HG03135 (cell line): ENCODE measurements around the gene ZNF277.

ENCODE experiments used
- ATAC-seq: cut with Tn5 transposase; IDR thresholded peaks from one replicate; pipeline ENCODE4 v1.9.1; 2021; ENCODE audit warnings: mild to moderate bottlenecking, moderate library complexity; ENCODE audit not compliant: unreplicated experiment

Gene ZNF277

DNA sequence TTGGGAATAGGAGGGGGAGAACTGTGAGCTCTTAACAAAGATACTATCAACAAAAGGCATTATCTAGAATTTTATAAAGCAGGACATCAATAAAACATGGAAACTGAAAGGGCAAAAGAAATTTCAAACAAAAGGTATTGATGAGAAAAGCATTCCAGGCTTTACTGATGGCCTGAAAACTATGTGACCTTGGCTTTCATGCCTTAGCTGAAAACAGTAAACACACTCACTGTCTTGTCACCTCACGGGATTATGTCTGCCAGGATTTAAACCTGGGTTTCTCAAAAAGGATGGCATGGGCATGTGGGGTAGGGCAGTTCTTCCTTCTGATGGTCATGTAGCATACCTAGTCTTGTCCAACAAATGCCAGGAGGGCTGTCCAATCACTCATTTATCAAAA is 23.2 kb upstream of the ZNF277 start:
- ATAC-seq: no peak

DNA sequence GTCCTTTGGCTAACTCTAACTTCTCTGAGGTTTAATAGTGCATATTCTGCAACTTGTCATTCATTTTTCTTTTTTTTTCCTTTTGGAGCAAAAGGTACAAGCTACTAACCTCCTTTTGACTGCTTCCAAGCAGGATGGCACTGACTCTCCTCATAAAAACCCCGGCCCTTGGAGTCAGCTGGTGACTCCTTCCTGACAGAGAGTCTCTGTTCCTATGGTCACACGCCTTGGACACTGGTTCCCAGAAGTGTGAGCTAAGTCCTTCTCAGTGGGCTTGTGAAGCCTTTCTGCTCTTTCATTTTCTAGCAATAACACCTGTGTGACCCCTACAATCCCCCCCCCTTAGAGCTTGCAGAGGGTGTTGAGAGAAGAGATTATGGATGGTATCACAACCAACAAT is 22.0 kb upstream of the ZNF277 start:
- no peak for ATAC-seq

DNA sequence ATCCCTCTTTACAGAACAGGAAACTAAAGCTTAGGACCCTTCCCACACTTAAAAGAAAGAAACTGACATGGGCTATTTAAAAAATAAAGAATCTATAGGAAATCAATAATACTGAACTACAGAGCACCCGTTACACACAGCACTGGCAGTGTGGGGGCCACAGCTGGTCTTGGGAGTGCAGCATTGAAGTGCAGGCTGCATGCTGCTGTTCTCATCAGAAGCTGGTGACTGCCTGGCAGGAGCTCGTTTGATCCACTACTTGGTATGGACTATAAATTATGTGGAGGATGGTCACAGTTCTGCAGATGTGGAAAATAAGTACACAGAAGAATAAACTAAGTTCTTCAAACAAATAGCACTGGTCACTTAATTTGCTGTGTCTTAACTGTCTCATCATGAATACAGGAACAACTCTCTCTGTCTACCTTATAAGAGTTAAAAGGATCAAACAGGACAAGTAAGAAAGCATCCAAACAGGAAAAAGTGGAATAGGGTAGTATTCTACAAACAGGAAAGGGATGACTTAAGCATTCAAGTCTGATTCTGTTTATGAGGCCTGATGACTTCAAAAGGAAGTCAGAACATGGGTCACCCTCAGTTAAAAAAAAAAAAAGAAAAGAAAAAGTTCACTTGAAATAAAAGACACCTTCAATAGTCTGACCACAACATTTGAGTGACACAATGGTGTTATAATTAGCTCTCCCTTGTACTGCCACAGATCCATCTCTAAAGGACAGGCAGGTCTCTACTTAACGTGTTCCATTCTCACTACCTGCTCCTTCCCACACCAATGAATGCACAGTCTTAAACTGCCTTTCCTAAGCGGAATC is 21.3 kb upstream of the ZNF277 start:
- ATAC-seq: no peak

DNA sequence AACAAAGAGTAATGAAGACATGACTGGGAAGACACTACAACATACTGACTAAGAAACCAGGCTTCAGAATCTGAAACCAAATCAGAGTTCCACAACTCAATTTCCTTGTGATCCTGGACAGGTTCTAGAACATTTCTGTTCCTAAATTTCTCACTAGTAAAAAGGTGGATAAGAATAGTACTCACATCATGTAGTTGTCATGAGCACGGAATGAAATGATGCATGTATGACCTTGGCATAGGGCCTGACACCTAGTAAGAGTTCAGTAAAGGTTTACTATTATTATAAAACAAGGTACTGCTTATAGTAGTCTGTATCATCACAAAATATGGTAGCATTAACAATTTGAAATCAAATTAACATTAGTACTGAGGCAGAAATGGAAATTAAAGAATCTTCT is 20.2 kb upstream of the ZNF277 start:
- no peak for ATAC-seq

DNA sequence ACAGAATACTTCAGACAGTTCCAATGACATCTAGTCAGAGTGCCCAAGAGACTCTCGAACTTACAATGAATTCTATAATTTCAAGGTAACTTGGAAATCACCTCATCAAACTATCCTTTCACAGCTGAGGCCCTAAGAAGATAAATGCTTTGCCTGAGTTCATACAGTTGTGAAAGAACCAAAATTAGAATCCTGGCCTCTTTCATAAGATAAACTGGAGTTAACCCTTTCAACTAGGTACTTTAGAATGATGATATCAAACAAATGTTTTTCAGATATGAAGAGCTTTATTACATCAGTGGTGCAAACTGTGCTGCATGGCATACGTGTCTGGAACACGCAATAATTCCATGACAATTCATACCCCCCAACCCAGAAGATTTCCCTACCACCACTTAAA is 18.2 kb upstream of the ZNF277 start:
- ATAC-seq: no peak

DNA sequence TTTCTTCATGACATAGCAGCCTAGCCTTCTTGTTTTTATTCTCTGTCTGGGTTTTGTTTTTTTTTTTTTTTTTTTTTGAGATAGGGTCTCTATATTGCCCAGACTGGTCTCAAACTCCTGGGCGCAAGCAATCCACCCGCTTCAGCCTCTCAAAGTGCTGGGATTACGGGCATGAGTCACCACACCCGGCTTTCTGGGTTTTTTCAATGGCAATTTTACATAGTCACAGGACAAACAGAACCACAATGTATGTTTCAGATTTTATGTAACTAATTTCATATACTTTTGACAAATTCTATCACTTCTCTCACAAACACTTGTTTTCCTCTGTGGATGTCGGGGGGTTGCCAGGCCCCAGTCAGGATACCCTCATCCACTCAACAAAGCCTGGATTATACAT is 16.8 kb upstream of the ZNF277 start:
- ATAC-seq: no peak

DNA sequence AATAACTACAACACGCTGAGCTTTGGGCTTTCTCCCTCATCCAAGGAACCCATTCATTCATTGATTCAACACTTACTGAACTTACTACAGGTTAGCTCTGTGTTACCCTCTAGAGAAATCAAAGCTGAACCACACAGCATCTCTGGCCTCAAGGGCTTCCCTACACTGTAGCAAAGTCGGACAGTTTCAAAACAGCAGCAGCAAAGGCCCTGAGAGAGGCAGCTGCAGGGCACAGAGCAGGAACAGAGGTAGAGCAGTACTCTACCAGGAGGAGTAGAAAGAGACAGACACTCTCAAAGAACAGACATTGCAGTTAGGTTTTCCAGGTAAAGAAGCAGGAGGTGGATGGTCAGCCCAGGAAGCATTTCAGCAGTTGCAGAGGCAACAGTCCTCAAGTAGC is 16.4 kb upstream of the ZNF277 start:
- ATAC-seq: no peak

DNA sequence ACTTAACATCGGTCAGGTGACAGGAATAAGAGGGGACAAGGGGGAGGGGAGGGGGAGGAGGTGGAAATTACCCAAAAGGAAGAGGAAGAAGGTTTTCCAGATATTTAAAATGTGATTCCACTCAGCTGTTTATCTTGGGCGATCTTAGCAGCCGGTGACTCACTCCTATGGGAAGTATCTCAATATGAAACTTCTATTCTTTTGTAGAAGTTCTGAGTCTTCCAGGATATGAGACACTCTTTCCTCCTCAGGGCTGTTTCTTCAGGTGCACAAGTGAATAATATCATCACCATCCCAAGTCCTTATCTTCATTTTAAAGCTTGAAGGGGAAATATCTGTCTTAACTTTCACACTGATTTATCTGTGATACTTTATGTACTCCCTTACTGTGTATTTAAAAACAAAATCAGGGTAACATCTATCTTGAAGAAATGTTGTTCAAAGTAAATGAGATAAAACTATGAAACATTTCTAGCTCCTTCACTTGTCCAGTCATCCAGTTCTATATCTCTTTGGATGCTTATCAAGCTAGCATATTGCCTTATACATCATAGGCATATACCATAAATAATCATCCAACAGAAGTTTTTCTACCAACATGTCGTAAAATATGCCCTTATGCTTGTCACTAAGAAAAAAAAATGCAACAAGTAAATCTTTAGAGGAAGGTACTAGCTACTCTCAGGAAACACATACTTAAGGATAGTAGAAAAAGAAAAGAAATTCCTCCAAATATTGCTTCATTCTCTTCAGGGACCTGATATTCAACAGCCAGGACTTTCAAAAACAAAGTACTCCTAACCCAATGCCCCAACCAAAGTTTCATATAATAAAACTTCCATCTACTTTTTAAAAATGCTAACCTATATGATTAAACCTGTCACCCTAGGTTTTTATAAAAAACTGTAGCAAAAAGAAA is 14.0 kb upstream of the ZNF277 start:
- ATAC-seq: no peak

DNA sequence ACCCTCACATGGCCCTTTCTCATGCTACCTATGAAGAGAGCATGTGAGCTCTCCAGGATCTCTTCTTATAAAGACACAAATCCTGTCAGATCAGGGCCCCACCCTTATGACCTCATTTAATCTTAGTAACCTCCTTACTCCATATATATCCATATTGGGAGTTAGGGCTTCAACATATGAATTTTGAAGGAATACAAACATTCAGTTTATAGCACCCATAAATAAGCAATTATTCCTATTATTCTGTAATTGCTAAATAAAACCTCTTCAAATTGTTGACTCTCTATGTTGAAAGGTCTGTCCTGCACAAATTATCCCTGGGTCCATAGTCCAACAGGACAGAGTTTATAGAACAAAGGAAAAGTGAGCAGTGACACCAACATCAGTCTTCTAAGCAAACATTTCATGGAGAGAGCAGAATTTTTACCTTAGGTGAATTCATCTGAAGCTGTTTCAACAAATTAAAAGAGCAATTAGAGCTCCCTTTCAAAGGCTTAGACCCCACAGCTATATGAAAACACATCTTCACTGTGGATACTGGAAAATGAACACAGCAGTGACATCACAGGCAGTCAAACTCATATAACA is 12.5 kb upstream of the ZNF277 start:
- no peak for ATAC-seq

DNA sequence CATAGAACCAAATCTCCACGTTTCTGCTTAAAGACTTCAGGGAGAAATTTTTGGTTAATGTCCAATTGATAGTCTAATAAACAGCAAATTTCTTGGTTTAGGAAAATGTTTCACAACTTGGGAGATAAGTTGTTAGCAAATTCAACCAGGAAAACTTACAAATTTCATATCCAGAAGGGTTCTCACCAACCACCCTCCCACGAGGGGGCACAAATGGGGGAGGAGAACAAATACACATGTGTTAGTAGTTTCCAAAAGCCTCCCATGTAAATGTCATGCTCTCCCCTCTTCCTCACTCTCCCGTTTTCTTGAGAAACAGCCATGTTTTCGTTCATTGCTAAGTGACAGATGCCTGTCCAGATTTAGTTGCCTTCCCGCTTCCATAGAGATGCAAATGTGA is 10.8 kb upstream of the ZNF277 start:
- no peak for ATAC-seq

DNA sequence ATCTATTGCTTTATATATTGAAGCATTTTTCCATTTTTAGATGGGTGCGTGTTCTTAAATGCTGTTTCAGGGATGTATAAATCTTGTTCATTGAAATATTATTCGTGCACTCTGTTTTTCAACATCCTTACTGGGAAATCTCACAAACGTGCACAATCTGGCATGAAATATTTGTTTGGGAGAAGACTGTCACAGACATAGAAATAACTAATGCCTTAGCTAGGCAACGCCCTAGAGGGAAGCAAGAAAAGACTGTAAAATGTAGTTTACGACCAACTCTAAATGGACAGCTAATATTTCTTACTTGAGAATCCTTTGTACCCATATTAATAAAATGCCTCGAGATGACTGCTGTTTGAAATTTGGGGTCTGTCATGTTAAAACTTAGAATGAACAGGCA is 9.2 kb upstream of the ZNF277 start:
- no peak for ATAC-seq

DNA sequence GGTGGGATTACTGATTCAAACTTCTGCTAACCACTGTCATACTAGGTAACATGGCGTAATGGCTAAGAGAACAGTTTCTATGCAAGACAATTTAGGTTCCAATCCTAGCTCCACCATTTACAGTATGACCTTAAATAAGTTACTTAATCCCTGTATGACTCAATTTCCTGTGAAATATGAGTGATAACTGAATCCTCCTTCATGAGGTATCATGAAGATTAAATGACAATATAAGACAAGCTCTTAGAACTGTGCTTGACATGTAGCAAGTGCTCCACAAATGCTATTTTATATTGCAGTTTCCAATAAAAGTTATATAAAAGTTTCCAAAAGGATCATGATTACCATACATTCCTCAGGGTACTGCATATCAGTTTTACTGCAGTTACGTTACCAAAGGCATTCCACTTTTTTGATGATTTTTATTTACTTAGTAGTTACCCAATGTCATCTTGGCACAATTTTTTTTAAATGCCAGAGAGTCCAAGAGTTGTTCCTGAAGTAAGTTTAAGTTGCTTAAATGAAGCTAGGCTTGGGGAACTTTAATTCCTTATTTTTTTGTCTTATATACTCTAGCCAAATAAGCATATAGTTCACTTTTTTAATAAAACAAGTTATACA is 7.3 kb upstream of the ZNF277 start:
- no peak for ATAC-seq

DNA sequence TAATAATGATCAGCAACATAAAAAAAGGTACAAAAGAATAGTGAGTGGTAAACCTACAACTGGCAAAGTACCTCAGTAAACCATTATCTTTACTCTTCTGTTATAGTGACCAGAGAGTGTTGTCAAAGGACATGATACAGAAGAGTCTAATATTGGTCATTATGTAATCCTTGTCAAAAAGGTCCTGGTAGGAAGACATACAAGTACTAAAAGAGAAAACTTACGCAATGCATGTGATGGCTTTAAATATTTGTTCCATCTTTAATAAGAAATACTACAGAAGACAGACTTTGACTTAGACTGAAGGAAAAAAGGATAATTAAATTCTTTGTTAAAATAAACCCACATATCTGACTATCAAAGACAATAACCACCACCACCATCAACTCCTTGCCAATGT is 6.8 kb upstream of the ZNF277 start:
- no peak for ATAC-seq

DNA sequence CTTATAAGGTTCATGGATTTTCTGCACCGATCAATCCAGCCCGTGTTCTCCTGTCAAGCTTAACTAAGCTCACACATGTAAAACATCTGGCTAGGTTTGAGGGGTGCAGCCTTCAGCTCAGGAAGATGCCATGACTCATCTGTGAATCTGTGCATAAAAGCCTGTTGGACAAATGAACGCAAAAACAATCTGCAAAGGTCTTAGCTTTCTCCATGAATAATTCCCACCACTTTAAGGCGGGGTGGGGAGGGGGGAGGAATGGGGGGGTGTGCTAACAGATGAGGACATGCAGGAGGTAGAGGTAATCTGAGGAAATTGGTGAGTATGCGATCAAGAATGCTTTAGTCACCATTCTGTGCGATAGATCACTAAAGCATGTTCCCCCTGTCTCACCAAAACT is 5.1 kb upstream of the ZNF277 start:
- no peak for ATAC-seq

DNA sequence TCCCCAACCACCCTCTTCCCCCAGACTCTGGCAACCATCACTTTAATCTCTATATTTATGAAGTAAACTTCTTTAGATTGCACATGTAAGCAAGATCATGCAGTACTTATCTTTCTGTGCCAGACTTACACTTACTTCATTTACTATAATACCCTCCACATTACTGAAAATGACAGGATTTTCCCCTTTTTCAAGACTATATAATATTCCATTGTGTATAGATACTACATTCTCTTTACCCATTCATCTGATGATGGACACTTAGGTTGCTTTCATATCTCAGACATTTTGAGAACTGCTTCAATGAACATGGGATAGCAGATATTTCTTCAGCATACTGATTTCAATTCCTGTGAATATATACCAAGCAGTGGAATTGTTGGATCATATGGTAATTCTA is 4.7 kb upstream of the ZNF277 start:
- ATAC-seq: no peak

DNA sequence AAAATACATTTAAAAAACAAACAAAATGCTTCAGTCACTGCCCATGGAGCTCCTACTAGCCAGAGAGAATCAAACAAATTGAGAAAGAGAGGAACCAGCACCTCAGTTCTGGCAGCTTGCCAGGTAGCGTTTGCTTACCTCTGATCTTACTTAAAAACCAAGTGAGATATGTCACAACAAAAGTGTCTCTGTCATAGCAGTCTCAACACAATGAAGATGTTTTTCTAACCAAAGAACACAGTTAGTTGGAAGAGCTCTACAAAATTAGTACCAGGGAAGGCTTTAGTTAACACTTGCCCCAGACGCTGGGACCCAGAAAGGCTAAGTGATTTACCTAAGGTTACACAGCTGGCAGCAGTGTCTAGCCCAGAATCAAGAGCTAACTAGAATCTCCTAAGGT is 3.7 kb upstream of the ZNF277 start:
- no peak for ATAC-seq

DNA sequence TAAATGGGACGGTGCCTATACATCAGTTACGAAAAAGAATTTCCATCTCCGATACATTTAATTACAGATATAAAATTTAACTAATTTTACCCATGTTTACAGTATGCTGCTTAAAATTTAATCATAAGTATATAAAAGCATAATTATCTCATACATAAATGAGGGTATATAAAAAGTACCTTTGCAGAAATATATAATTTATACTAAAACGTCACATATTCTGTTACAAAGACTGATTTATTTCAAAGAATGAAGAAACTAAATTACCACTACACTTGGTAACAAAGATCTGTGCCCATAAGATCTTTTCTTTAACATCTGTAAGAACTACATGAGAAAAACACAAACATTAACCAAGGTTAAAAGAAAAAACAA is 3.1 kb upstream of the ZNF277 start:
- no peak for ATAC-seq

DNA sequence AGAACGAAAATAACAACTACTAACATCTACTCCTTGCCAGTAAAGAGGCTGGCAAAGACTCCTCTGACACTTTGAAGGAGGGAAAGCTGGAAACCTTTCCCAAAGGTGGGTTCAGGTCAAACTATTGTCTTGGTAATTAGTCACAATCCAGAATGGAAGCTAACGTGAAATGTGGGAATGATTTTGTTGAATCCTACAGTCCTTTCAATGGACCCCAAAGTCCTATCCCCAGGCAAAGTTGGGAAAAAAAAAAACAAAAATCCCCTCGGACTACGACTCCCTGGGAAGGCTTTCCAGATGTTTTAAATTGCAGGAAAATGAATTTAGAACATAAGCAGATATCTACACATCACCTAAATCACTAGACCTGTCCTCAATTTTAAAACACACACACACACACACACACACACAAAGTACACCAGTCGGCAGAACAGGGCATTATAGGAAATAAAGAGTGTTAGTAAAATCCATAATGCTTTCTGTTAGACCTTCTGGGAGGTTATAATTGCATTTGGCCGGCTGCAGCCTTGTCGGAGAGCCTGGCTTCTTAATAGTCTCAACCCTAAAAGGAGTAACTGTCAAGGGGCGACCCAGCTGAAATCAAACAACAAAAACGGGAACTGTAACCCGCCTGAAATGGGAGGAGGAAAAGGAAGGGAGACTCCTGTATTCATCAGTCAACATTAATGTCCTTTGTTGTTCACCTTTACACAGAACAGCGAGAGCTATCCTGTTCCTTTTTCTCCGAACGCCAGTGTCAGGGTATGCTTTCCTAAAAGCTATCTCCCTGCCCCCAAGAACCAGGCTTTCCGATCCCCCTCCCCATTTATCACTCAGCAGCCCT is 1.8 kb upstream of the ZNF277 start:
- ATAC-seq: no peak

DNA sequence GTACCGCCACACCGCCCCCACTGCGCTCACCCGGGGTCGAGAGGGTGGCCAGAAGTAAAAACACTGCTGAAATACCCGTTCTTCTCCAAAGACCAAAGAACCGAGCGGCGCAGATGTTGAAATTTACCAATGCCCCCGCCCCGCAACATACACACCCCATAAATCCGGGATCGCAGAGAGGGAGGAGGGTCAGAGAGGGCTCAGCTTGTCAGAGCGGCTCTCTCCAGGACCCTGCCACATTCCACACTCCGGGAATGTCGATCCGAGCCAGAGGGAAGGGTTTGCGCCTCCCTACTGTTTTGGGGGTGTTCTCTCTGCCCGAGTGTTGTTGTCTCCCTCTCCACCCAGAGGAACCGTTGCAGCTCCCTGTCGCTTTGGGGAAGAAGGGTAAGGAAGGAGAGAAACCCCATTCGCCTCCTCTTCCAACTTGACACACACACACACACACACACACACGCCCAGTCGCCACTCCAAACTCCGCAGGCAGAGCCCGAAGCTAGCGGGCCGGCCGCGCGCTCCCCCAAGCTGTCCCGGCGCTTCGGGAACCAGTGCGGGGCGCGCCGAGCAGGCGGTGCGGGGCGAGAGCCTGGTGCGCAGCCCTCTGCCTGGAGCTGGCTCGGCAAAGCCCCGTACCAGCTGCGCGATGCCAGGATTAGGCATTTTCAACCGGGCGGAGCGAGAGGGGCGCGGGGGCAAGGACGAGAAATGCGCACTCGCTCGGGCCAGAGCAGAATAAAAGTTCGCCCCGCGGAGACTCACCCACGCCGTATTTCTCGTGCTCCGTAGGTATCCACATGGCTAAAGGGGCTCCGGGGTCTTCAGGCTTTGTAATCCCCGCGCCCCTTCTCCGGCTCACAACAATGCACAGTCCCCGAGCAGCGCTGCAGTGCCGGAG is 905 bp upstream of the ZNF277 start:
- ATAC-seq: peak; percentile 18
